GM18507 (cell line): Measurements from ENCODE around the gene KCNAB1.
"Not testable (repeated sequence)": the region's sequence is repeated elsewhere in the genome, so short reads cannot be mapped to it uniquely, and the experiment has no call there.

Source experiments
- DNase-seq: peaks from one replicate; pipeline ENCODE4 v3.0.0; 2011; ENCODE audit warnings: low read depth; ENCODE audit not compliant: insufficient read length; ENCODE audit errors: extremely low spot score
- FAIRE-seq: peaks from 2 replicates; lab custom pipeline; 2011; peaks lifted over from hg19 to GRCh38; lab: Jason Lieb, UNC

Gene KCNAB1

DNA sequence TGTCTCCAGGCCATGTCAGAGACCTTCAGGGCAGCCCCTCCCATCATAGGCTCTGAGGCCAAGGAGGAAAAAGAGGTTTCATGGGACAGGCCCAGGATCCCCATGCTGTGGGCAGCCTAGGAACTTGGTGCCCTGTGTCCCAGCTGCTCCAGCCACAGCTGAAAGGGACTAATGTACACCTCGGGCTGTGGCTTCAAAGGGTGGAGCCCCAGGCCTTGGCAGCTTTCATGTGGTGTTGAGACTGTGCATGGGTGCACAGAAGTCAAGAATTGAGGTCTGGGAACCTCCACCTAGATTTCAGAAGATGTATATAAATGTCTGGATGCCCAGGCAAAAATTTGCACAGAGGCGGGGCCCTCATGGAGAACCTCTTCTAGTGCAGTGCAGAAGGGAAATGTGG lies 441.2 kb downstream of the KCNAB1 start:
- no peak for DNase-seq
- no peak for FAIRE-seq

DNA sequence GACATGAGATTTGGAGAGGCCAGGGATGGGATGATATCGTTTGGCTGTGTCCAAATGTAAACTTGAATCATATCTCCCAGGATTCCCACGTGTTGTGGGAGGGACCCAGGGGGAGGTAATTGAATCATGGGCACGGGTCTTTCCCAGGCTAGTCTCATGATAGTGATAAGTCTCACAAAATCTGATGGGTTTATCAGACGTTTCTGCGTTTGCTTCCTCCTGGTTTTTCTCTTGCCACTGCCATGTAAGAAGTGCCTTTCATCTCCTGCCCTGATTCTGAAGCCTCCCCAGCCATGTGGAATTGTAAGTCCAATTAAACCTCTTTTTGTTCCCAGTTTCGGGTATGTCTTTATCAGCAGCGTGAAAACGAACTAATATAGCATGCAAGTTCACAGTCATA lies 442.1 kb downstream of the KCNAB1 start:
- not testable (repeated sequence) for DNase-seq, FAIRE-seq

DNA sequence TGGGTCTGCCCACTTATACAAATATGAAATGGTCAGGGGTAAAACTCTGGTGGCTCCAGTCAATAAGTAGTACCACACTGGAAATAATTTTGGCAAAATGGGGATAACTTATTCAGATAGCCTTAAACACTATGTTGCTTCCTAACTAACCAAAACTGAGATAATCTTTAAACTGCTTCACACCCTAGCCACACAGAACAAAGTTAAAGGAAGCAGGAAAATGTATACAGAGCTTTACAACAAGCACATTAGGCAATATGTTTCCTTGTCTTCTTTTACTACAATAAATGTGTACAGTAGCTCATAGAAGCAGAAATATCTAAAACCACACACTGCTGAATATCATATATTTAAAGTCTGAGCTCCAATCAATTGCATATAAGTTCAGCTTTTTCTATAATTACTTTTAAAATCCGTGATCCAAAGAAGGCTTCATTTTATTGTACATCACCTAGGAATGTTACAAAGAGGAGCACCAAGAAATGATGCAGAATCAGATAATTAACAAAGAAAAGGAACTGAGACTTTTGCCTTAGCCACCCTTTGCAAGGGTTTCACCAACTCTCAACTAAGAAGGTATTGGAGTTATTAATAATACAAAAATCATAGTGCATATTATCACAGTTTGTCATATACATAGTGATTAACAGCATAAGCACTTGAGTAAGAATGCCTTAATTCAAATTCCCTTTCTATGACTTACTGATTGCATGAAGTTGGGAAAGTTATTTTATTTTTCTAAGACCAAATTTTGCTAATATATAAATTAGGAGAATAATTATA lies 443.7 kb downstream of the KCNAB1 start:
- peak; percentile 49 for FAIRE-seq
- no peak for DNase-seq

DNA sequence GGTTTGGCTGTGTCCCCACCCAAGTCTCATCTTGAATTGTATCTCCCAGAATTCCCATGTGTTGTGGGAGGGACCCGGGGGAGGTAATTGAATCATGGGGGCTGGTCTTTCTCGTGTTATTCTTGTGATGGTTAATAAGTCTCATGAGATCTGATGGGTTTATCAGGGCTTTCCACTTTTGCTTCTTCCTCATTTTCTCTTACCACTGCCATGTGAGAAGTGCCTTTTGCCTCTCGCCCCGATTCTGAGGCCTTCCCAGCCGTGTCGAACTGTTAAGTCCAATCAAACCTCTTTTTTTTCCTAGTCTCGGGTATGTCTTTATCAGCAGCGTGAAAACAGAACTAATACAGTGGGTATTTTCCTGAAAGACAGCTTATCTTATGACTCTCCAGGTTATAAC lies 448.6 kb downstream of the KCNAB1 start:
- not testable (repeated sequence) for FAIRE-seq

DNA sequence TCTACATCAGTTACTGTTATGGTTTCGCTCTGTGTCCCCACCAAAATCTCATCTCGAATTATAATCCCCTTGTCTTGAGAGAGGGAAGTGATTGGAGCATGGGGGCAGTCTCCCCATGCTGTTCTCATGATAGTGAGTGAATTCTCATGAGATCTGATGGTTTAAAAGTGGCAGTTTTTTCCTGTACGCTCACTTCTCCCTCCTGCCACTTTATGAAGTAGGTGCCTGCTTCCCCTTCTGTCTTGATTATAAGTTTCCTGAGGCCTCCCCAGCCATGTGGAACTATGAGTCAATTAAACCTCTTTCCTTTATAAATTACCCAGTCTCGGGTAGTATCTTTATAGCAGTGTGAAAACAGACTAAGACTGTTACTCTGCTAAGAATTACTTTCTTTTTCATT lies 449.5 kb downstream of the KCNAB1 start:
- not testable (repeated sequence) for DNase-seq, FAIRE-seq

More for the DNA sequence above, 448.6 kb downstream of the KCNAB1 start:
- DNase-seq = not testable (repeated sequence)

DNA sequence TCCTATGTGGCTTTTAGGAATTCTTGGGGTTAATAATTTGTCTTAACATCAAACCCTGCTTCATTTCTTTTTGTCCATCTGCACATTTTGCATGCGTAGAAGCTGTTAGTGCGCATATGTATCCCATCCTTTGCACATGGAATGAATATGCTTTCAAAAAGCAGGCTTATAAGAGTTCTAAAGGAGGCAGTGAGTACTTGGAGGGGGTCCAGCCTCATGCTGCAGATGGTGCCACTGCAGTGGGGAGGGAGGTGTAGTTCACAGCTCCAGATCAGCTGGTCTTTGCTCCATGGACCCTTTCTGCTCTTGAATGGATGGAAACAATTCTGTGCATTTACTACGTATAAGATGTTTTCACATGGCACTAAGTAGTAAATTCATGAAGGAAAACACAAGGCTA lies 455.3 kb downstream of the KCNAB1 start:
- FAIRE-seq = no peak
- DNase-seq = no peak

DNA sequence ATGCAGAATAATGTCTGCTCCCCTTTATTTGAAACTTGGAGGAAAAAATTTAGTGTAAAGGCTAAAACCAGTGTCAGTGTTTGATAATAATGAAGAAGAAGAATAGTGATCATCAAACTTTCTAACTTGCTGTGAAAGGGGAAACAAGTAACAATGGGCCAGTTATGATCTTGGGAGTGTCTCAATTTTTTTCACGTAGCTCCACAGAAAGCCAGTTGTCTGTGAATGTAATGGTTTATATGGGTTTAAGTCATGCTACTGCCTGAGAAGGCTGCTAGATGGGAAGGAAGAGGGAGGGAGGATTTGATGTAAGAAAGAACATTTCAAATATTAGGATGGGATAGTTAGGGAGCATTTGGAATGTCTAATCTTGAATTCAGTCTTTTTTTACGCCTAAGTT lies 455.7 kb downstream of the KCNAB1 start:
- FAIRE-seq = no peak
- no peak for DNase-seq

DNA sequence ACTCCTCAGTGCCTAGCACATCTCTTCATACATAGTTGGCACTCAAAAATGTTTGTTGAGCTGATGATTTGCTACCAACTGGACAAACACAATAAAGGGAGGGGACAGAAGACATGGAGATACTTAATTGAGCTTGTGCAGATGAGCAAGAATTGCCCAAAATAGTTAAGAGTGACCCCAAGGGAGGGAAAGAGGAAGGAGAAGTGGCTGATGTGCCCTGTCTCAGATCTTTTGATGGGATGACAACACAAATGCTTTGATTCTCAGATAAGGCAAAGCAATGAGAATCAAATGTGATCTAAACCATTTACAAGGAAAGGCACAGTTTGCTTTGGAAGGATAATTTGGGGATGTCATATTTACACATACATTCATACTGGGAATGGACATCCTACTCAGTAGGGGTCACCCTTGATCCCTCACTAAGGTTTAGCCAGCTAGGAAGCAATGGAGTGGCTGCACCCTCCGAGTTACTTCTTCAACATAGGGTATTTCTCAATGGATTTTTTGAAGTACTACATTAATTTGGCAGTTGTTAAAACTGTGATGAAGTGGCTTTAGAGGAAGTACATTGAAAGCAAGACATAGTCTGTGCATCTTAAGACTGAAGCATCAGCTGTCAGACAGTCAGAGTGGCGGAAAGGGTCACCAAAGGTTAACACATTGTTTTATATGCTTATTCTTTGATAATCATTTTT lies 456.4 kb downstream of the KCNAB1 start:
- DNase-seq (no peak), FAIRE-seq (no peak)

DNA sequence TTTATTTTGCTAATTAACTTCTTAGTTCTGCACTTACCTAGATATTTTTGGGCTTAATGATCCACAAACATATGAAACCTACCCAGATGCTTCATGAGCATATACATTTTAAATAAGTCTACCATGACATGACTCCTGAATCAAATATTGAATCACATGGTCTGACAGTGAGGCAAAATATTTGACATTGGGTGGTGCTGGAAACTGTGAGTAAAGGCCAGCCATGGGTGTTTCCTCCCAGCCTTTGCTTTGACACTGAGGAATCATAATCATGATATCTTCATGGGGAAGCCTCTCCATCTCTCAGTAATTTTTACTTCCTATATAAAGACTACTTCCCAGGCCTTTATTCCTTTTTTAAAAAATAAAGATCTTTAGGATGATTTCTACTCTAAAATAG lies 457.4 kb downstream of the KCNAB1 start:
- DNase-seq (no peak), FAIRE-seq (no peak)

DNA sequence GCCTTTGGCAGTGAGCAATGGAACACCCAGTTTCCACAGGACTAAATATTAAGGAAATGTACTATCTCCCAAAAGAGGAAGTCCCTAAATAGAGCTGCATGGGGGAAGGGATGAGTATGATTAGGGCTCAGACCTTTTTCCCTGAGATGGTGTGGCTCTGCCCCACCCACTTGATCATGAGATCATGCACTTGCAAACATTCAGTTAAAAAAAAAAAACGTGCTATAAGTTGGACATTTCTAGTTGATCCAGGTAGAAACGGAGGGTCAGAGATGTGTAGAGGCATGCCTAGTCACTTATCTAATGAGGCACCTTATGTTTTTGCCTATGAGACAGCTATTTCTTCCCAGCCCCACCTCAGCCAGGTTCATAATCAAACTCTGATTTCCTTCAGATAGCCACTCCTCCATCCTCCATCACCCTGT lies 459.1 kb downstream of the KCNAB1 start:
- FAIRE-seq (no peak), DNase-seq (no peak)

DNA sequence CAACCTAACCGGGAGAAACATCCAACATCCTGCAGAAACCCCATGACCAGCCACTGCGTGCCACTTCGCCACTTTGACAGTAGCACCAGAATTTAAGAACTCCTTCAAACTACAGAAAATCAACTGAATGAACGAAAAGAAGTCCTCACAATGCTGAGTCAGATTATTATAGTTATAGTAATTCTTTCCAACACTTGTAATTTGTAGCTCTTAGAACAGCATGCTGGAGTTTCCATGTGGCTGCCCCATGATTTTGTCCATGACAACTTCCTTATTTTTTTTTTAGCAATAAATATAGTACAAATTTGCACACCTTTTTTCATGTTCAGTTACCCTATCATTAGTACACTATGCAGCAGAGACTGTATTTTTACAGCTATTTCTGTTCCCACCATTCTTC lies 460.7 kb downstream of the KCNAB1 start:
- FAIRE-seq = no peak
- DNase-seq = no peak

DNA sequence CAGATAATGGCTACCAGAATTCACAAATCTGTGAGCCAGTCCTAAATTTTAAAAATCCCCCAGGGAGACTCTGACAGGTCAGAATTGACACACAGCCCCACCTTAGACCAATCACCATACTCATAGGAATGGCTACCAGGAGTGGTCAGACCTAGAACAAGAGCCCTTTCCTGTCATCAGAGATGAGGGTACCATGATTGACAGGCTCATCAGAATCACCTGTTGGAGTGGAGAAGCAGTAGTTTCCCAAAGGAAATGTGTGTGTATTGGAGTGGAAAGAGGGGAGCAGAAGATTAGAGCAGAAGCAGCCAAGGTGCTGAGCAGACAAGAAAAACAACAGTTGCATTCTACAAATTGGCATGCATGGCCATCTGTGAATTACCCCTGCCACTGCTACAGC lies 461.6 kb downstream of the KCNAB1 start:
- FAIRE-seq = no peak
- no peak for DNase-seq

DNA sequence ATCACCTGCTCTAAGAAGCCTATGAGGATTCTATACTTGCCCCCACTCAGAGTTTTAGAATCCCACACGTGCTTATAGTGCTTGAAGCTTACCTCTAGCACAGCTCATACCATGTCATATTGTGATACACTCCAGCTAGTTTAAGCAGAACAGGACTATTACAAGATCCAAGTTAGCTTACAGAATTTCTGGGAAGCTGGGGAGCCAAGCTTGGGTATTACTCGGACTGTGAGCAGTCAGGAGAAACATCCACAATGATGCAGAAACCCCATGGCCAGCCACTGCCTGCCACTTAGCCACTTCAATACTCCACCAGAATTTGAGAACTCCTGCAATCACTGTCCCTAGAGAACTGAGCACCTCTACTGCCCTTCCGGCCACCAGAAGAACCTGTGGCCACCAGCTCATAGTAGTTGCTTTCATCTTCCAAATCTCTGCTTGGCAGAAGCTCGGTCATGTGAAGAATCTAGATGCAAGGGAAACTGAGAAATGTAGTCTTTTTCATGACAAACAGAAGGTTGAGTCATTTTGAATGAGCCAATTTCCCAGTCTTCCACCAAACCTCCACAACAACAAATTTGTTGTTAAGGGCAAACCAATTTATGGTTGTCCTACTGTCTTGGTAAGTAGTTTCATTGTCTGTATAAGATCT lies 462.3 kb downstream of the KCNAB1 start:
- FAIRE-seq = peak; percentile 75
- no peak for DNase-seq

DNA sequence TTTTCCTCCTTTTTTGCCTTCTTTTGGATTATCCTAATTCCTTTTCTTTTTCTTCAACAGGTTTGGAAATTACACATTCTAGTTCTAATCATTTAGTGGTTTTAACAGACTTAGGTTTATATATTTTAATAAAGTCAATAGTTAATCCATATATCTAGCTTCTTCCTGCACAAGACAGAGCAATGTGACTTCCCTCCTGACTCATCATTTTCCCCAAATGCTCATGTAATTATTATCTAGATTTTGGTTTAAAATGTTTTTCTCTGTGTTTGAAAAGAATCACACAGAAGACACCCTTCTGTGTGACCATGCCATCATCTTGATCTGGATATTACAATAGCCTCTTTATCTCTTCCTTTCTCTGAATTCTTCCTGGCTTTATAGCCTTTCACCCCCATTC lies 463.1 kb downstream of the KCNAB1 start:
- DNase-seq (no peak), FAIRE-seq (peak; percentile 51)

DNA sequence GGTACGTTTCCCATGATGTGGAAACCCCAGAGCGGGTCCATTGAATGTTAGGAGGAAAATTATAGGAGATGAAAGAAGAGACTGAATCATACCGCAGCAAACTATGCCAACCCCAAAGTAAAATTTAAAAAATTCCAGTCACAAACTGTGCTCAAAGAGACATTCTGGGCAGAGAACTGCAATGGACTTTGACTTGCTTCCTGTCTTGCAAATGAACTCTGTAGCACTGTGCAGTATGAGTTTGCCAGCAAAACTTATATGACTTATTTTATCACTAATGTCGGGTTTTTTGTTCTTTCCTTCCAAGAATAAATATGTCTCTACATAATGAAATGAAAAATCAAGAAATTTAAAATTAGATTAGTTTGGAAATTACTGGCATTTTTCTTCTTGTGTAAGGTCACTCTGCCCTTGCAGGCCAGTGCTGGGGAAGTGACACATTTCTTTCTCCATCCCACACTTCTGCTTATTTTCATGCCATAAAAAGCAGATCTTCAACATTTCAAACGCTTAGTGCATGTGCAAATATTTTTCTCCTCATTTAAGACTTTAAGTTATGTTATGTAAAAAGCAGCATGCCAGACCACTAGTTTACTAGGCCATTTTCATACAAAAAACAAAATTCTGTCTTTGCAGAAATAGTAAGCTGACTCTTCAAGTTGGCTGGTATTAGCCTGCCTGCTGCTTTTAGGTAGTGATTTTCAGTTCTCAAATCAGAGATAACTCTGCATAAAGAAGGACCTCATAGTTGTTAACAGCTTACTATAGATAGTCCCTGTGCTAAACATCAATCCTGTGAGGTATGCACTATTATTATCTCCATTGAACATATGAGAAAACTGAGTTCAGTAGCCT lies 466.8 kb downstream of the KCNAB1 start:
- FAIRE-seq (peak; percentile 71), DNase-seq (no peak)

DNA sequence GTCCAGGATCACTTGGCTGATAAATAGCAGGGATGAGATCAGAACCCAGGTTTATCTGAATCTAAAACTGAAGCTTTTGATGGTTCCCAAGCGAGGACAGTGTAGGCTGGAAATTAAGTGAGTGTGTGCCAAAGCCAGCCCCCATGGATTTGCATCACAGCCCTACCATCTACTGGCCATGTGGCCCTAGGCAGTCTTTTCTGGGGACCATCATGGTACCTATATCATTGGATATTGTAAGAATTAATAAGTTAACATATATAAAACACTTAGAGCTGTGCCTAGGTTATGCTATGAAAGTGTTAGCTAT lies 467.3 kb downstream of the KCNAB1 start:
- no peak for FAIRE-seq
- DNase-seq = no peak
